Cardiac fibroblast (primary cell): ENCODE results near the gene CHRM2.

Source experiments
- DNase-seq, 2 donors: peaks; one replicate each; pipeline versions ENCODE4 v3.0.0 to v3.0.0-alpha.2; 2010; ENCODE audit warnings: low read depth in 2 of 2
- H3K4me3 ChIP-seq, 2 donors: replicated peaks in 1 of 2; 1 replicate in 1 of 2; 2 replicates in 1 of 2; pipeline ENCODE4 v1.5.1; 2011; ENCODE audit warnings: low read depth in 2 of 2, low read length in 2 of 2, mild to moderate bottlenecking in 2 of 2, moderate library complexity in 1 of 2
- CTCF ChIP-seq: IDR thresholded peaks from one replicate; pipeline ENCODE4 v1.5.1; 2011; ENCODE audit warnings: low read depth, mild to moderate bottlenecking, low read length, inconsistent platforms

The CHRM2 gene

GRCh38 chr7:136937436-136937835 is 69.0 kb downstream of the CHRM2 start:
- DNase-seq, result no peak
- no peak for TF ChIP-seq CTCF
- no peak overlapping the region for H3K4me3 ChIP-seq

- TF ChIP-seq CTCF, result no peak
- no peak overlapping the region for H3K4me3 ChIP-seq
- no peak for DNase-seq
Observed at GRCh38 chr7:136938476-136938875, 70.0 kb downstream of the CHRM2 start.

- DNase-seq, result no peak
- TF ChIP-seq CTCF, result no peak
- H3K4me3 ChIP-seq, result no peak overlapping the region
Observed at GRCh38 chr7:136940122-136940521, 71.7 kb downstream of the CHRM2 start.

GRCh38 chr7:136940917-136941316 is 72.5 kb downstream of the CHRM2 start:
- H3K4me3 ChIP-seq, result no peak overlapping the region
- TF ChIP-seq CTCF, result no peak
- no peak for DNase-seq

GRCh38 chr7:136941816-136942215 is 73.4 kb downstream of the CHRM2 start:
- TF ChIP-seq CTCF, result no peak
- H3K4me3 ChIP-seq, result no peak overlapping the region
- DNase-seq, result no peak

- H3K4me3 ChIP-seq, result no peak overlapping the region
- TF ChIP-seq CTCF, result no peak
- no peak for DNase-seq
Observed at GRCh38 chr7:136942401-136942800, 73.9 kb downstream of the CHRM2 start.

- no peak overlapping the region for H3K4me3 ChIP-seq
- DNase-seq, result no peak
- TF ChIP-seq CTCF, result no peak
Observed at GRCh38 chr7:136942994-136943393, 74.5 kb downstream of the CHRM2 start.
